Measurements from ENCODE around the gene DIDO1.

The DIDO1 gene

GRCh38 chr20:62829231-62830230, 96.8 kb downstream of the DIDO1 start:
- DNase-seq: no peak

- DNase-seq: no peak
These were observed 97.6 kb downstream of the DIDO1 start for GRCh38 chr20:62828511-62829230.

- DNase-seq: no peak
These were observed 98.3 kb downstream of the DIDO1 start for GRCh38 chr20:62828051-62828450.
